Epithelial cell of alveolus of lung (primary cell): ENCODE data around the gene IGSF3. TPM values are rescaled to one million over a fixed set of nuclear protein-coding genes. Genes with fewer than 3 reads are reported as not detected.

ENCODE experiments used
- total RNA-seq: library from RNA; depleted of rRNA; stranded (reverse); fragments of >200 nt; gene quantifications from 2 replicates; pipeline ENCODE4 v1.2.1, GENCODE V29; 2015

IGSF3 gene
- 0.32 and 1.8 TPM in 2 replicates for total RNA-seq

GRCh38 chr1:116667575-116668105, at the start of gene IGSF3:
TSS of gene IGSF3 (minus strand) at chr1:116667733. CDS start at chr1:116666326, 1,407 bp downstream.

GRCh38 chr1:116570358-116571214, 96.9 kb downstream of the IGSF3 start, which contains the start of gene CD58:
TSS of gene CD58 (minus strand) at chr1:116571026. CDS start at chr1:116570972, 54 bp downstream.

Other genes with a start within 250 kb of the IGSF3 start
- gene CD58, start 96.7 kb downstream of the IGSF3 start, total RNA-seq: 0.32 and 6.7 TPM in 2 replicates
- not detected in 2 replicates for gene CD2, start 86.7 kb upstream of the IGSF3 start, total RNA-seq
- gene PTGFRN, start 242.2 kb upstream of the IGSF3 start, total RNA-seq: 27.0 and 32.8 TPM in 2 replicates